GM21367 (cell line): ENCODE data around the gene SUN3.

Source experiments
- ATAC-seq: cut with Tn5 transposase; IDR thresholded peaks from one replicate; pipeline ENCODE4 v1.9.1; 2021; ENCODE audit not compliant: unreplicated experiment

Gene SUN3, protein sequence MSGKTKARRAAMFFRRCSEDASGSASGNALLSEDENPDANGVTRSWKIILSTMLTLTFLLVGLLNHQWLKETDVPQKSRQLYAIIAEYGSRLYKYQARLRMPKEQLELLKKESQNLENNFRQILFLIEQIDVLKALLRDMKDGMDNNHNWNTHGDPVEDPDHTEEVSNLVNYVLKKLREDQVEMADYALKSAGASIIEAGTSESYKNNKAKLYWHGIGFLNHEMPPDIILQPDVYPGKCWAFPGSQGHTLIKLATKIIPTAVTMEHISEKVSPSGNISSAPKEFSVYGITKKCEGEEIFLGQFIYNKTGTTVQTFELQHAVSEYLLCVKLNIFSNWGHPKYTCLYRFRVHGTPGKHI

DNA sequence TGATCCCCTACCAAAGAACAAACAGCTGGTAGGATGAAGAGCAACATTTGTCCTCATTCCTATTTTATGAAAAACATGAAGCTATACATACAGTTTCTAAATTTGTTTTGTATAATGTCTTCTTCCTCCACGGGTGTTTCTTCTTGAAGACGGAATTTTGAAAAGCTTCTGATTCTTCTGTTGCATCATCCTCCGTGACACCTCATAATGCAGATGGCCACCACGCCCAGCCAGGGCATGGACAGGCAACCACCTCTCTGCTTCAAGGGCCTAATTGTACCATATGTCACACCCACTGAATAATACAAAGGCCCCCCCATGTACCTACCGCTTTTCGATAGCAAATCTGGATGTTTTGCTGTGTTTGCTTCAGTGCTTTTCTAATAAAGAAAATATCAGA, at the start of gene SUN3:
TSS of gene SUN3 (minus strand) at position 170 of the 400 bp plus-strand sequence. CDS start at position 1, 169 bp downstream.
- ATAC-seq: no peak

DNA sequence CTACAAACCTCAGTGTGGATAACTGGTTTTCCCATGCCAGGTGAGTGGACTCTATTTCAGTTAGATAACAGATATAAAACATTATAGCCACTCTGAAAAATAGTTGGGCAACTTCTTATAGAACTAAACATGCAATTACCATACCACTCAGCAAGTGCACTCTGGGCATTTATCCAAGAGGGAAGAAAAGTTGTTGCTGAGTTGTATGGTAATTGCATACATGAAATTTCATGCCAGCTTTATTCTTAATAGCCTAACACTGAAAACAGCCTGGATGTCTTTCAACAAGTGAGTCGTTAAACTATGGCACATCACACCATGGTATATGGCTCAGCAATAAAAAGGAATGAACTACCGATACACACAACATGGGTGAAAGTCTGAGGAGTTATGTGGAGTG, 49.6 kb upstream of the SUN3 start:
- no peak for ATAC-seq

DNA sequence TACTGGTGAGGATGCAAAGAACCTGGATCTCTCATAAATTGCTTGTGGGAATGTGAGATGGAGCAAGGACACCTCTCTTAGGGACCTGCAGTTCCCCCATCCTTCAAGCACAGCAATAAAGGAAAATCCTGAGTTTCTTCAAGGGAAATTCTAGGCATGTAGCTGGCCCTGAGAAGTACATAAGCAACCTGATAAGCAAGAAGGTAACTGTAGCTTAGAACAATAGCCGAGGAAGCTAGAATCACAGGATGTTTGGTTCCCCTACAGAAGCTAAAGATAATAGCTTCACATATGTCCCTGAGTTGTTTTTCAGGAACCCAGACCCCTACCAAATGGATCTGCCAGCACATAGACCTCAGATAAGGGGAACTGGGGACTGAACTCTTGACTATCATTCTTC, 48.5 kb upstream of the SUN3 start:
- ATAC-seq: no peak

DNA sequence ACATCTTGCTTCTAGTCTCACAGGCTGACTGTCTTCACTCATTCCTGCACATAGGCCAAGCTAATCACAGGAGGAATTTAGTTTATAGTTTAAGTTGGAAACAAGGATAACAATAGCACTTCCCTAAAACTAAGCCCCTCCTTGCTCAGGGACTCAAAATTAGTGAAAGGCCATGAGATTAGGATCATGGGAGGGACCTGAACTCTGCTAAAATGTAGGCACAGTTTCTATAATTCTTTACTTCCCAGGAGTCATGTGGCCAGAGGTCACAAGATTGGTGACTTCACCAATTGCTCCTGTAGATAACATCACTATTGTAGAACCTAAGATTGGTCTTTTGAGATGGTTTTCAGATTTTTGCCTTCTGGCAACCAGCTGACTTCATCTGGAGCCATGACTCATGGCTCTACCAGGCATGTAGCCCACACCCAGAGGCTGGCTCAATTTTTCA, 45.3 kb upstream of the SUN3 start:
- no peak for ATAC-seq

DNA sequence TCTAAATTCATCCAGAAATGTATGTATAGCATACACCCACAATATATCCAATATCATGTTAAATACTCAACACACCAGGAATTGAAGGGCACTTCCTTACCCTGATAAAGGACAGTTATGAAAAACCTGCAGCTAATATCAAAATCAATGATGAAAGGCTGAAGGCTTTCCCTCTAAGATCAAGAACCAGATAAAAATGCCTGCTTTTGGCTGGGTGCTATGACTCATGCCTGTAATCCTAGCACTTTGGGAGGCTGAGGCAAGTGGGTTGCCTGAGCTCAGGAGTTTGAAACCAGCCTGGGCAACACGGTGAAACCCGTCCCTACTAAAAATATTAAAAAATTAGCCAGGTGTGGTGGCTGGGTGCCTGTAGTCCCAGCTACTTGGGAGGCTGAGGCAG, 38.6 kb upstream of the SUN3 start:
- no peak for ATAC-seq

DNA sequence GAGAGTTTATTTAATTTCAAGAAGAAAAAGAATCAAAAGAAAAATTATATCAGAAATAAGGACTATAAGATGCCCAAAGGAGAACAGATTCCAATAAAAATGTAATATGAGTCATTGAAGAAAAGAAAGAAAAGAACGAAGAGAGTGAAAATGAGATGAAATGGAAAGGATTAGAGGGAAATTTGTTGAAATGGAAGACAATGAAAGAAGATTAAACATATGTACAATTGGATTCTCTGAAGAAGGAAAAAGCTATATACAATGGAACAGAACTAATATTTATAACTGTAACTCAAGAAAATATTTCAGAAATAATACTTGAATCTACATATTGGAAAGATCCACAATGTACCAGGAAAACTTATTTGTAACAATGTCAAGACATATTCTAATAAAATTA, 35.1 kb upstream of the SUN3 start:
- no peak for ATAC-seq

DNA sequence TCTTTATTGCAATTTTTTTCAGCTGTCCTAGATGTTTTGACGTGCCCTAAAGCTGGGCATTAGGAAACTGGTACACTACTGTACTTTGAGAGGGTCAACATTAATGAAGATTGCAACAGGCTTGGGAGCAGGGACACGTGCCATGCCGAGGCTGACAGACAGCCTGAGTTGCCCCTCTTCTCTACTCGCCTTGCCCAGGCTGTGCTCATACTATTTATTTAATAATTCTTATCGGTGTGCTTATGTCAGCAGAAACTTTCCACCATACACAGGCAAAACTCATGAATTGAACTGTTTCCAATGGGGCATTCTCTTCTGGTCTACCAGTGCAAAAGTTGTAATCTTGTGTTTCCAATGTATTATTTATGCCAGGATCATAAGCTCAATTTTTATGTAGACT, 30.8 kb upstream of the SUN3 start:
- no peak for ATAC-seq

DNA sequence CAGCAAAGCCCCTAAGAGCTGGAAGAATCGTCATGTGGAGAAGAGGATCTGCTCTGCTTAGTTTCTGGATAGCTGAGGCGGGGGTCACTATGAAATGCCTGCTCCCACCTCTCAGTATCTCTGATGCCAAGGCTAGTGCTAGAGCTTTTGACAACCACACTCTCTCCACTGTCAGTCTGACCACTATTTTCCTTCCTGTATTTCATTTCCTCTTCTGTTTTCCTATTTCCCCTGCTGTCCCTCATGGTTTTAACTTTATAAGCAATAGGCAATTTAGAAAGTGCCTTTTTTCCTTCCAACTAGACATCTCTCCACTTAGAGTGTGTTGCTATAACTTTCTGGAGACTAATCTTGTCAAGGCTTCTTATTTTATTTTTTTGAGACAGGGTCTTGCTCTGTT, 30.1 kb upstream of the SUN3 start:
- no peak for ATAC-seq

DNA sequence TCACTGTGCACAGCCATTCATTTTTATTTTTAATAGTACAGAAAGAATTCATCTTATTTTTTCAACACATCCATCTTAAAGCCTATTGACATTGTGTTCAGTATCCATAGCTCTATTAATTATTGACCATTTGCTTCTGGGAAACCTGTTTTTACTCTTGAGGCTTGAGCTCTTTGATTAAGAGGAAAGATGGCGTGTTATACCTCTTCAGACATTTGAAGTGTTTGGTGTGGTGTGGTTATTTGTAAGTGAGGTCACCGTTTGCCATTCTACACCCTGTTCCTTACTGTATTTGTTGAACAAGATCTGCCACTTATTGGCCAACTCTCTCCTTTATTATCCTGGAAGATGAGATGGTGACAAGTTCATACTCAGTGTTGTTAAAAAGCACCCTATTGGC, 24.8 kb upstream of the SUN3 start:
- no peak for ATAC-seq

DNA sequence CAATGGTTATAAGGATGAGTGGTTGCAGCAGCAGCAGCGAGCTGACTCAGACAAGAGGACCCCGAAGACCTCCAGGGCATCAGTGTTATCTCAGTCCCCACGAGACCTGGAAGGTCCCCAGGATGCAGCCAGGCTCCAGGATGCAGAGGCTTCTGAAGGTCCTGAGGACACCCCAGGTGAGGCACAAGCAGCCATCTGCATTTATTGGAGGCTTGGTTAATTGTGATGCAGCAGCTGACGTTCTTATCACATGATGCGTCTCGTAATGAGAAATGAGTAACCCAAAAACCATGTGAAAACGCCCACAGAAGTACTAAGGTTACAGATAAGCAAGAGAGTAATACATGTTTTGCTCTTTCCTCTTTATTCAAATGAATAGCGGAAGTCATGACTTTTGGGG, 23.8 kb upstream of the SUN3 start:
- no peak for ATAC-seq

DNA sequence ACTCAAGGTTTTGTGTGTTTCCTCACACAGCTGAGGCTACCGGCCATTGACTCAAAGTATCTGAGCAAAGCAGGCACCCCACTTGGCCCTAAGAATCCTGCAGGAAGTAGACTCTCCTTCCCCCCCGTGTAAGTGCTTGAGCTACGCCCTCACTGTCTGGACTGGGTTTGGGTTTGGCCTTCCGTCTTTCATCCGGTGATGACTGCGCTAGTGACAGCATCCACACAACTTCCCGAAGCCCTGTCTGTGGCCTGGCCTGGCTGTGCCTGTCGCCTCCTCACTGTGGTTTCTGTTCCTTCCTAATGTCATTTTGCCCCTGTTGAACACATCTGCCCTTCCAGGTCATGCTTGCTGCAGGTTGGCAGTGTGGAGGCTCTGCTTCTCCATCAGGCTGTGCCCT, 20.9 kb upstream of the SUN3 start:
- ATAC-seq: no peak

DNA sequence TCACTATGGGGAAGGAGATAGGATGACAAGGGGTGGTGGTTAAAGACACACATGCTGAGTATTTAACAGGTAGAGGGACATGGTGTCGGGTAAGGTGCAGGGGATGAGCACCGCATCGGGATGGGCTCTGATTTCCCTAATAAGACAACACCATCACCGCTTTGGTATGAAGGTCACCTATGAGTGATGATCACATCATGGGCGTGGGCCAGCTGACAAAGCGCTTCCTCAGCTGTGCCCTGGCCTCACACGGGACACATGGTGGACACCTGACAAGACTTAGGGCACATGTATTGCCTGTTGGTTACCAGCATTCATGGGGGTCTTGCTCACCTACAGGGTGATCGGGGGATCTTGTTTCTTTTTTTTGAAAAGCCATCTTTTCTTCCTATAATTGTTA, 19.2 kb upstream of the SUN3 start:
- no peak for ATAC-seq

DNA sequence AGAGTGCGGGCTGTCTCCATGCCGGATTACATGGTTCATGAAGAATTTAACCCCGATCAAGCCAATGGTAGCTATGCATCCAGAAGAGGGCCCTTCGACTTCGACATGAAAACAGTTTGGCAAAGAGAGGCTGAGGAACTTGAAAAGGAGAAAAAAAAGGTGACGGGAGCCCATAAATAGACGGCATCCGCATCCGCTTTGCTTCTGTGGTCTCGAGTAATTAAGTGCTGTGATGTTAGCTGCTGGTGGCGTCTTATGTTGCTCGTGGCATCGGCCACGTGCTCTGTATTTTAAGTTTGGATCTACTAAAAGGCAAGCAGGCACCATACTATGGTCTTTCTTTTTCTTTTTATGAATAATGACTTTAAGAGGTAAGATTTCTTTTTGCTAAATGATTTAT, 17.6 kb upstream of the SUN3 start:
- no peak for ATAC-seq

DNA sequence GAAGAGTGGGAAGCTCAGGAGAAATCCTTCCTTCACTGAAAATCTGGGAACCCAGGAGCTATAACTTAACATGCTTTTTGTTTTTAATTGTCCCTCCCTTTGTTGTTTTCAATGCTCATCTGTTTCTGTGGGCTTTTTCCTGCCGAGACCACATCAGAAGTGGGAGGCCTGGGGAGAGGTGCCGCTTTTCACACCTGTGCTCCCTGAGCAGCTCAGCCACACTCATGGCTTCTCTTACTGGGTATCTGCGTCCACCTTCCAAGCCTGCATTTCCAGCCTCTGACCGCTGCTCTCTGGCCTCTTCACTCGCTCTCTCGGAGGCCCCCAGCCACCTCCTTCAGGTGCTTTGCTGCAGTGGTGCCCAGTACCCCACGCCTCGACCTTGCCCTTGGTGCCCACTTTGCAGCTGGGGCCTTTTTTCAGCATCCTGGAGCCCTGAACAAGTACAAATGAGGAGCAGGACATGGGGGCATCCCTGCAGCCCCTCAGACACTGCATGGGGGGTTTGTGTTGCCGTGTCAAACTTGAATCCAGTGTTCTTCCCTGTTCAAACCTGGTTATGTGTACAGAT, 16.4 kb upstream of the SUN3 start:
- no peak for ATAC-seq

DNA sequence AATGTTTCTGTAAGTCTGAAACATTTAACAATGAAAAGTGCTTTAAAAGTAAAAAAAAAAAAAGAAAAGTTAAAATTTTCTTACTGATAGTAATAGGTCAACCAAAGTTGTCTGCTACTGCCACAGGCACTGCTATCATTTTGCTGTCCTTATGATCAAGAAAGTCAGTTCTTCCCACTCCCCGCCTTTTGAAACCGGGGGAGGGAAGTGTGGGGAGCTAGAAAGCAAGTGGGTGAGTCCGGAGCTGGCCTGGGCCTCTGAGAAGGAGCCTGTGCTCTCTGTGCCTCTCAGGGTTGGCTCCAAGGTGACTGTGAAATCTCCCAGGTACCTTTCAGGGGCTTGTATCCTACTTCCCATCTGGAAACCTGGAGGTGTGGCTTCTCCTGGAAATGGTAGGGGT, 13.7 kb upstream of the SUN3 start:
- no peak for ATAC-seq

DNA sequence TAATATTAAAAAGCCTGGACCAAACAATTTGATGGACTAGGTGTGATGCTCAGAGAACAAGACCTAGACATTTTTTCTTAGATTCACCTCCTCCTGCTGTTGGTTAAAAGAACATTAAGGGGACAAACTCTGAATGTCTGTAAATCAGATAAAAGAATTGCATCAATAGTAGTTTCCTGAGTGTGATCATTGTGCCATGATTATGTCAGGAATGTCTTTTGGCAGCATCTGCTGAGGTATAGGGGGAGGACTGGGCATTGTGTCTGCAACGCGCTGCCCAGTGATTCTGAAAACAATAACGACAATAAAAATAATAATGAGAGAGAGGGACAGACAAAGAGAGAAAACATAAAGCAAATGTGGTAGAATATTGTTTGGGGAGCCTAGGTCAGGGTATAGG, 13.3 kb upstream of the SUN3 start:
- ATAC-seq: no peak

DNA sequence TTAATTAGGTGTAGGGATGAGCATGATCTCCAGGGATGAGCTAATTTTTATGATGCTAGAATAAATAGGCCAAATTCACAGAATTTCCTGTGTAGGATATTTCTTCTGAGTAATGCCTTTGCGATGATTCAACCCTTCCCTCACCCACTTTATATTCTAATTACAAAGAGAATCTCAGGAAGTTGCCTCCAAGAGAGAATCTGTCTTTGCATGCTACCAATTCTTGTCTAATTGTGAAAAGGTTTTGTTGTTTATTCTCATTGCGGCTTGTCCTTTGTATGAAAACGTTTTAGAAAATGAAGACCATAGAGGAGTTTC, 12.7 kb upstream of the SUN3 start:
- no peak for ATAC-seq

DNA sequence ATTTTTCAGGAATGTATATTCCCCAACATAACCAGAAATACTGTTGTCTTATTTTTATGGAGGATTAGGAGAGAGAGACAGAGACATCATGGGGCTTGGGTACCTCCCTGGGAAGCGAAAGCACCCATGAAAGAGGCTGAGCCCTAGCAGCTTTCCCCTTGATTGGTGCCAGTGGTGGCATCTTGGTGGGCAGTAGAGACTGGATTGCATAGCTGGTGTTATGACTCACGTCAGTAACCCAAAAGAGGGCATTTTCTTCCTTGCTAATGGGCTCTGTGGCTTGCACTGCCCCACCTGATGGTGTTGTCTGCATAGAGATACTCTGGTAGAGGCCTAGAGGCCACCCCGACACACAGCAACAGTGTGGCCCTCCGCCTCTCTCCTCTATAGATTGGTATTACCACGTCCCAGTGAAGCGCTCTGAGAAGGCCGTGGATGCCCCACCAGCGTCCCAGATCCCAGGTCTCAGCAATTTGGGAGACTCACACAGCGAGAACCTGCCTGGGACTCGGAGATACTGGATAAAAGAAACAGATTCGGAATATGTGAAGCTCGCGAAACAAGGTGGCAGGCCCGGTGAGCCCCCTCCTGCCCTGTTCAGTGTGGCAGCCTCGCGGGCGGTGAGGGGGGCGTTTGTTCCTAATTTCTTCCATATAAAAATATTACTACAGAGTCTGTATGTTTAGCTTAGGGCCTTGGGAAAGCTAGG, 12.2 kb upstream of the SUN3 start:
- ATAC-seq: no peak

DNA sequence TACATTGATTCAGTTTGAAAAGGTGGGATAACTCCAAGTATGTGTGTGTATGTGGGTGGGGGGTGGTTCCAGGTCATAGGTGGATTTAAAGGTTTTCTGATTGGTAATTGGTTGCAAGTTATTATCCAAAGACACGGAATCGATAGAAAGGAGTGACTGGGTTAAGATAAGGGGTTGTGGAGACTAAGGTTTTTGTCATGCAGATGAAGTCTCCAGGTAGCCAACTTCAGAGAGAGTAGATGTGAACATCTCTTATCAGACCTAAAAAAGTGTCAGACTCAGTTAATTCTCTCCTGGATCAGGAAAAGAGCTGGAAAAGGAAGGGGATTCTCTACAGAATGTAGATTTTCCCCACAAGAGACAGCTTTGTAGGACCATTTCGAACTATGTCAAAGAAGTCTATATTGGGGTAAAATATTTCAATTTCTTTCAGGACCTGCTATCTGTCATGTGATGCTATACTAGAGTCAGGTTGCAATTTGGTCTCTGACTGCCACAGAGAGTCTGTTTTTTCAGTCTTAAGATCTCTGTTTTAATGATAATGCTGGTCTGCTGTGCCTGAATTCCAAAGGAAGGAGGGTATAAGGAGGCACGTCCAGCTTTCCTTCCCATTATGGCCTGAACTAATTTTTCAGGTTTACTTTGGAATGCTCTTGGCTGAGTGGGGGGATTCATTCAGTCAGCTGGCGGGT, 10.1 kb upstream of the SUN3 start:
- ATAC-seq: no peak

DNA sequence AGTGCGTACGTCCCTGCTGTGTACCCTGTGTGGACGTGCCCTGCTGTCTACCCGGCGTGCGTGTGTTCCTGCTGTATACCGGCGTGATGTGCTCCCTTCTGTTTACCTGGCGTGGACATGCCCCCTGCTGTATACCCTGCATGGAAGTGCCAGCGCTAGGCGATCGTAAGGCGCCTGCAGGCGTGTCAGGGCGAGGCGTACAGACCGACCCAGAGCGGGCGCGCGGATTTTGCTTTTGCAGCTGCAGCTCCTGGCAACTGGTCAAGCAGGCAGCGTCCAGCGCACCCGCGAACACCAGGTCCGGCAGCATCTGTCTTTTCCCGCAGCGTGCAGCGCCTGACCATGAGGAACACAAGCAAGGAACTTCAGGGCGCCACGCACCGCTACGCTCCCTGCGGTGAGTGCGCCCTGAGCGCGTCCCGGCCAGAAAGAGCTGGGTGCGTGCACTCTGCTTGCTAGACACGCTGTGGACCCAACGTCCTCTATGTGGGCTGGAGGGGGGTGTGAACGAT, 7.1 kb upstream of the SUN3 start:
- ATAC-seq: no peak

DNA sequence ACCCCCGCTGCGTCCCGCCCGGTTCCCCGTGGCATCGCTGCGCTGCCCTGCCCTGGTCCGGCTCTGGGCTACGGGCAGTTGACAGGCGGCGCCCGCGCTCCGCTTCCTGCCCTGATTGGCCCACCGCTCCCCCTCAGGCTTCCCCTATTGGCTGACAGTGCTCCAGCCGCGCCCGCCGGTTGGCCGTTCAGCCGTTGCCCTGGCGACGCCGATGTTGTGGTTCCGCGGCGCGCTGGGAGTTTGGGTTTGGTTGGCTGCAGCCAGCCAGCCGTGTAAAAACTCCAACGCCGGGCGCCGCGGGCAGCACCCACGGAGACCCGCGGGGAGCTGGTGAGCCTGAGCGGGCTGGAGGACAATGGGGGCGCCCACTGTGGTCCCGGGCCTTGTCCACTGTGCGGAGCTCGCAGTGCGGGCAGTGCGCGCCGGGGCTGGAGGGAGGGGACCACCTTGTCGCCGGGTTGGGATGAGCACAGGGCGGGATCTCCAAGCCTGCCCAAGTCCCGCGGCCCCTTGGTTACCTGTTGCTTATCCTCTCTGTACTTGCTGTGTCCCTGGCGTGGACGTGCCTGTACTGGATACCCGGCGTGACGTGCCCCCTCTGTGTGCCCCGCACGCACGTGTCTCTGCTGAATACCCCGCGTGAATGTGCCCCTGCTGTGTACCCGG, 6.5 kb upstream of the SUN3 start, which contains the start of gene C7orf57:
TSS of gene C7orf57 (plus strand) at position 243 of the 666 bp plus-strand sequence. CDS start 766 bp downstream, outside the sequence.
- ATAC-seq: peak; percentile 99
